AG10803 (cell line): ENCODE measurements around the gene FAM83F.

Experiments
- DNase-seq: peaks from one replicate; pipeline ENCODE4 v3.0.0; 2010; ENCODE audit warnings: low read depth
- H3K4me3 ChIP-seq: 2 replicates; pipeline ENCODE4 v1.5.1; 2011; ENCODE audit warnings: mild to moderate bottlenecking, low read length, control low read depth
- TF ChIP-seq, protein P1 (sequence below): conservative IDR thresholded peaks from 2 replicates; pipeline ENCODE4 v1.5.1; 2011; ENCODE audit warnings: mild to moderate bottlenecking, low read length, control low read depth, inconsistent platforms

Gene FAM83F

DNA sequence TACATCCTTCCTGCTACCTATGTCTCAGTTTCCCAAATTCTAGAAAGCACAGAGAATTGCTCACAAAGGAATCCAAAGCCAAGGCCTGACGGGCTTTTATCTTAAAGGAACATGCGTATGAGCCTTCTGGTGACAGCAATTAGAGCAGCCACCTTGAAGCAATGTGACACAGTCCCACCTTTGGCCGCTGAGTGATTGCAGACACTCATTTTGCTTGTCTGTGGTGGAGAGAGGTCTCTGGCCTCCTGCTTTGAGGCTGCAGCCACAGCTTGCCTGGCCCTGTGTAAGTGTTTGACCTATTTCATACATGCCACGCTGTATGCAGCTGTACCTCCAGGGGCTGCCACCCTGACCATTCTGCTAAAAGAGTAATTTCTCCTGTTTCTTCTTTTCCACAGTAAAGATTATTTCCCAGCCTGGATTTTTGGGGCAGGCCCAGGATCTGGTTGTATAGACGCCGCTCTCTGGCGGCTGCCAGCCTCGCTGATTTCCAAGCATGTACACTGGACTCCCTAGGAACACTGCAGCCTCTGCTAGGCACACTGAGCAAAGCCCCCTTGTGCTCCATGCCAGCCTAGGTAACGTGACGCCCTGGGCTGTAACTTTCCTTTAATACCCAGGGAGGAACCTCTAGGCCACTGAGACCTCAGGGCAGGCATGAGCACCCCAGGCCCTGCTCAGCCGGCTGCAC, 35.7 kb upstream of the FAM83F start:
- TF ChIP-seq, protein P1, sequence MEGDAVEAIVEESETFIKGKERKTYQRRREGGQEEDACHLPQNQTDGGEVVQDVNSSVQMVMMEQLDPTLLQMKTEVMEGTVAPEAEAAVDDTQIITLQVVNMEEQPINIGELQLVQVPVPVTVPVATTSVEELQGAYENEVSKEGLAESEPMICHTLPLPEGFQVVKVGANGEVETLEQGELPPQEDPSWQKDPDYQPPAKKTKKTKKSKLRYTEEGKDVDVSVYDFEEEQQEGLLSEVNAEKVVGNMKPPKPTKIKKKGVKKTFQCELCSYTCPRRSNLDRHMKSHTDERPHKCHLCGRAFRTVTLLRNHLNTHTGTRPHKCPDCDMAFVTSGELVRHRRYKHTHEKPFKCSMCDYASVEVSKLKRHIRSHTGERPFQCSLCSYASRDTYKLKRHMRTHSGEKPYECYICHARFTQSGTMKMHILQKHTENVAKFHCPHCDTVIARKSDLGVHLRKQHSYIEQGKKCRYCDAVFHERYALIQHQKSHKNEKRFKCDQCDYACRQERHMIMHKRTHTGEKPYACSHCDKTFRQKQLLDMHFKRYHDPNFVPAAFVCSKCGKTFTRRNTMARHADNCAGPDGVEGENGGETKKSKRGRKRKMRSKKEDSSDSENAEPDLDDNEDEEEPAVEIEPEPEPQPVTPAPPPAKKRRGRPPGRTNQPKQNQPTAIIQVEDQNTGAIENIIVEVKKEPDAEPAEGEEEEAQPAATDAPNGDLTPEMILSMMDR, result no peak
- H3K4me3 ChIP-seq, result no peak overlapping the region
- no peak for DNase-seq

DNA sequence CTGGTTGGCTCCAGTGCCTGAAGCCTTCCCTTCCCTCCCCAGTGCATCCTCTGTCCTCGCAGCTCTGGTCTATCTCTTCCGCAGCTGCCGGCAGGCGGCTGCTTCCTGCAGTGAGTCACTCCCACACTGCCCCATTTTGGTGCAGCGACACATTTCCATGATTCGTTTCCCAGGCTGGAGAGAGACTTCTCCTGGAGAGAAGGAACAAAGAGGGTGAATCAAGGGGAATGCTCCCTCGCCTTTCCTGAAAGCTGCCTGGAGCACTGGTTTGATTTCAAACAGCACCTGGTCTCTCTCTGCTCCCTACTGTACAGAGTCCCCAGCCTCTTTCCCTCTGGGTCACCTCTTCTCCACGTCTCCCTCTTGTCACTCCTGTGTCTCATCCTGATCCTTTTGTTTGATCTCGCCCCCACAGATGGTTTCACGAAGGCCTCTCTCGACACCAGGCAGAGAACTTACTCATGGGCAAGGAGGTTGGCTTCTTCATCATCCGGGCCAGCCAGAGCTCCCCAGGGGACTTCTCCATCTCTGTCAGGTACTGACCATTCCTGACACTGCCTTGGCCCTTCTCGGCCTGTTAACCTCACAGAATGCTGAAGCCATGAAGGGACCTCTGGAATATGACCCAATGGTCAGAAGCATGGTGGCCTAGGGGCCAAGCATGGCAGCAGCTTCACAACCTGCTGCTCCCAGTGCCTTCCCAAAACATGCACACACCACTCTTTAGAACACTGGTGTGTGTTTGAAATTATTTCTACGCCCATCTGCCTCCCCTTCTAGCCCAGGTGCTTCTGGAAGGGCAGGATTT, 34.9 kb upstream of the FAM83F start, which contains the start of gene TMA7B:
Gene TMA7B (plus strand): TSS at position 758 of the 808 bp plus-strand sequence. CDS start 3,978 bp downstream, outside the sequence.
- H3K4me3 ChIP-seq, result no peak within 1 kb of the TSS
- peak; percentile 55 for DNase-seq
- TF ChIP-seq, protein P1, result peak; percentile 44

DNA sequence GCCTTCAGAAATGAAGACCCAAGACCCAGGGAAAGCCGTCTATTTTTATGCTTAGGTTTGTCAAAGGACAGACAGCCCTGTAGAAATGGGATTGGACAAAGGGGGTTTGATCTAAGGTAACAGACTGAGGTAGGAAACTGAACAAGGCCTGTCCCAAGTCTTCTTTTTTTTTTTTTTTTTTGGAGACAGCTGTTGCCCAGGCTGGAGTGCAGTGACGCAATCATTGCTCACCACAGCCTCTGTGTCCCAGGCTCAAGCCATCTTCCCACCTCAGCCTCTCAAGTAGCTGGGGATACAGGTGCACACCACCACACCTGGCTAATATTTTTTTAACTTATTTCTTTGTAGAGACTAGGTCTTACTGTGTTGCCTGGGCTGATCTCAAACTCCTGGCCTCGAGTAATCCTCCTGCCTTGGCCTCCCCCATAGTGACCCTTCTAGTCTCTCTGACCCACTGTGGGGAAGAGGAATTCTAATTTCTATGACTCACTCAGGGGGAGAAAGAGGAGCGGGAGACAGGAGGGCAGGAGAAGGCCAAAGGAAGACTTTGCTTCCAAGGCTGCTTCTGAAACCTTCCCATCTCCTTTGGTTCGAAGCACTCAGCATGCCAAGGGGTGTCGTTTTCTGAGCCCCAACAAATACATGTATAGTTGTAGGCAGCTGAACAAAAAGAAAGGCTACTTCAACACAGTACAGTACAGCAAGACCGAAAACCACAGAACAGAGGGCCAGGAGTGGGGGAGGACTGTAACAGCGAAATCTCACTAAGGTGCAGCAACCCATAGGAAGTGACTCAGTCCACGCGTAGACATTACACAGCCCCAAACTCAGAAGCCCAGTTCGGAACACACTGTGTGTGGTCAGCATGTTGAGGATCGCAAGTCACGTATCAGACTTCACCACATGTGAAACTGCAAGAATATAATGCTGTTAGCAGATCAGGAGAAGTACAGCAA, 33.7 kb upstream of the FAM83F start:
- TF ChIP-seq, protein P1, result no peak
- no peak overlapping the region for H3K4me3 ChIP-seq
- peak; percentile 94 for DNase-seq

DNA sequence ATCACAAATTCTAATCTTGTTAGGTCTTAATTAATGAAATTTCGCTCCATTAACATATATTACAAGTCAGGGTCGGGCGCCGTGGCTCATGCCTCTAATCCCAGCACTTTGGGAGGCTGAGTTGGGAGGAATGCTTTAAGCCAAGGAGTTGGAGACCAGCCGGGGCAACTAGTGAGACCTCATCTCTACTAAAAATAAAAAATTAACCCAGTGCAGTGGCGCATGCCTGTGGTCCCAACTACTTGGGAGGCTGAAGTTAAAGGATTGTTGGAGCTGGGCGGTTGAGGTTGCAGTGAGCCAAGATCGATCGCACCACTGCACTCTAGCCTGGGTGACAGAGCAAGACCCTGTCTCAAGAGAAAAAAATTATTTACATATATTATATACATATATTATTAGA, 32.7 kb upstream of the FAM83F start:
- TF ChIP-seq, protein P1, result no peak
- no peak overlapping the region for H3K4me3 ChIP-seq
- DNase-seq, result no peak

DNA sequence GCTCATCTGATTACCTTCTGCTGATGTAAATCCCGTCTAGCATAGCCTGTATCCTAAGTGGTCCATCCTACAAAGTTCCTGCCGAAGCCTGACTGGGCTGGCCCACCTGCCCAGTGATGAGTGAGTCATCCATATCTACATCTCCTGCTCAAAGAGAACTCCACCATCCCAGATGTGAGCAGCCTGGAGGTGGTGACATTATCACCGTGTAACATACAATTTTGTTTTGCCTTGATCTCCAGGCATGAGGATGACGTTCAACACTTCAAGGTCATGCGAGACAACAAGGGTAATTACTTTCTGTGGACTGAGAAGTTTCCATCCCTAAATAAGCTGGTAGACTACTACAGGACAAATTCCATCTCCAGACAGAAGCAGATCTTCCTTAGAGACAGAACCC, 29.0 kb upstream of the FAM83F start:
- TF ChIP-seq, protein P1, result no peak
- H3K4me3 ChIP-seq, result no peak overlapping the region
- no peak for DNase-seq

DNA sequence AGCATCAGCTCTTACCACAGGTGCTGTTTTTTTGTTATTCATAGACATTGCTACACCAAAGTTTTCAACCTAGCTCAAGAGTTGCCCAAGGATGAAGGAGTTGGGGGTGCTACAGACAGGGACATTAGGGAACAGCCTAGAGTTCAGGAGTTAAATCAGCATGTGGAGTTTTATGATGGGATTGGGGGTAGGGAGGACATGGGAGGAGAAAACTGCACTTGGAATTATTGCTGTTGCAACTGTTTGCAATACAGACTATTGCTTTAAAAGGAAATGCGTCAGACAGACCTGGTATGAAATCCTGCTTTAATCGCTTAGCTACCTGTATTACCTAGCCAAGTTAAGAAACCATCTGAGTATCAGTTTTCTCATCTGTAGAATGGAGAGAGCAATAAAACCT, 28.3 kb upstream of the FAM83F start:
- DNase-seq, result peak; percentile 36
- TF ChIP-seq, protein P1, result no peak

More for the DNA sequence above, 28.3 kb upstream of the FAM83F start:
- no peak overlapping the region for H3K4me3 ChIP-seq
